Raji (cell line): ENCODE measurements around the gene PLA2G2E.

Experiments
- POLR2A ChIP-seq: IDR thresholded peaks from 2 replicates; pipeline ENCODE4 v1.6.1; 2011; ENCODE audit warnings: low read depth, low read length, control low read depth; ENCODE audit not compliant: insufficient read depth

Gene PLA2G2E

DNA sequence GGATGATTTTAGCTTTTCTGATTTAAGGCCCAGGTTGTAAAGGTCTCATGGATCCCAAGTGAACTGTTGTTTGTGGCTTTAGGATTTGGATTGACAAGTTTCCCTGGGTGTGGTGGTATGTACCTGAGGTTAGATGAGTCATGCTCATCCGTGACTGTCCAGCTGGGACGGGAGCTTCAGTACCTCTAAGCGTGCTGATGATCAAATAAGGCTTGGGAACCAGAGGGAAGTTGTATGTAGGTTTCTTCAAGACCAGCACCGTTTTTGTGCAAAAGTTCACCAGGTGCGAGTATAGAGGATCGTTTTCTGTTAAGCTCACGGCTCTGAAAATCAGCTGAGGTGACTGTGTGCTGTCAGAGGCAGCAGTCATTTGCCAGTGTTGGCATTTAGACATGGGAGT lies 19.8 kb downstream of the PLA2G2E start:
- no peak for TF ChIP-seq POLR2A

DNA sequence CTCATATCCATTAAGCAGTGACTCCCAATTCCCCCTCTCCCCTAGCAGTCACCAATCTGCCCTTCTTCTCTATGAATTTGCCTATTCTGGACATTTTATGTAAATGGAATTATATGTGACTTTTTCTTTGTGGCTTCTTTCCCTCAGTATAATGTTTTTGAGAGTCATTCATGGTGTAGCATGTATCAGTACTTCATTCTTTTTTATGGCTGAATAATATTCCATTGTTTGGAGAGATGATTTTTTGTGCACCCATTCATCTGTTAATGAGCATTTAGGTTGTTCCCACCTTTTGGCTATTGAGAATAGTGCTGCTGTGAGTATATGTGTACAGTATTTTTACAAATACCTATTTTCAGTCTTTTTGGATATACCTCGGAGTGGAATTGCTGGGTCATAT lies 21.8 kb downstream of the PLA2G2E start:
- no peak for TF ChIP-seq POLR2A

DNA sequence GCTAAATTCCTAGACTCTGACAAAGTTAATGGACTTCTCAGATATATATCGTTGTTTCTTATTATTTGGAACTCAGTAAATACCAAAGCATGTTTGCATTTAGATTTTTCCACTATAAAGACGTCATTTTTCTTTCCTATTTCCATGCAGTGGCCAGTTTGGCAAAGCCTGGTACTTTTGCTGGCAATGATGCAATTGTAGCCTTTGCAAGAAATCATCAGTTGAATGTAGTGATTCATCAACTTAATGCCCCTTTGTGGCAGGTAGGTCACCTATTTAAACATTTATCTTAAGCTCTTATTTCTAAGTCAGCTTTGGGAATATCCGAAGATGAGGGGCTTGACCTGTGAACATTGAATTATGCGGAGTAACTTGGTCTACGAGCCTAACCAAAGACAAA lies 29.2 kb downstream of the PLA2G2E start:
- no peak for TF ChIP-seq POLR2A

DNA sequence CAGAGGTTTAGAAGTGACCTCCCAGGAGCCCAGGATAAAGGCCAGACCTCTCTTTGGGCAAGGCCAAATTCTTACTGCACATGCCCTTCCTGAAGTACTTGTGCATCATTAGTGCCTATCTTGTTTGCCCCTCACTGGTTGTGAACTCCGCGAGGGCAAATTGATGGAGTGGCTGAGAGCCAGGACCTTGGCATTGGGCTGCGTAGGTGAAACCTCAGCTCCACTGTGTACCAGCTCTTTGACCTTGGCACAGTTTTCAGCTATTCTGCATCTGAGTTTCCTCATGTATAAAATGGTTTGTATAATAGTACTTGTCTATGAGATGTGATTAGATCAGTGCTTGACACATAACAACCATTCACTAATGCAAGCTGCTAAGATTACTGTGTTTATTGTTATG lies 29.7 kb downstream of the PLA2G2E start:
- TF ChIP-seq POLR2A, result no peak

DNA sequence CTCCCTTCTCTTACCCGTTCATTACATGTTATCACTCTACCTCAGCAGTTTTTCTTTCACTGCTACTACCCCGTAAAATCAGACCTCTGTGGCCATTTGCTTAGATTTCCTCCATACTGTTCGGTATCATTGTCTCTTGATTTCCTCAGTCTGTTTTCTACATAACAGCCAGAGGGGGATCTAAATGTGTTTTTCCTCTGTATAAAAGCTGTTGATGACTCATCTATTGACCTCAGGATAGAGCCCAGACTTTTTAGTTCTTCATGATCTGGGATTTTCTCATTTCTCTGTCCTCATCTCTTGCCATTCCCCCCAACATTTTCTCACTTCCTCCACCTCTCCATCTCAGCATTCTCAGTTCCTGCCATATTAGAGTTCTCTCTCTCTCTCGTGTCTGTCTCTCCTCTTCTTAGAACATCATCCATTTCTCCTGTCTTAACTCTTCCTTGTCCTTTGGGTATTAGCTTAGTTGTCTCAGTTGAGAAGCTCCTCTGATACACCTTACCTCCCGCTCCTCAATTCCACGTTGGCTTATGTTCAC lies 30.7 kb downstream of the PLA2G2E start:
- no peak for TF ChIP-seq POLR2A

DNA sequence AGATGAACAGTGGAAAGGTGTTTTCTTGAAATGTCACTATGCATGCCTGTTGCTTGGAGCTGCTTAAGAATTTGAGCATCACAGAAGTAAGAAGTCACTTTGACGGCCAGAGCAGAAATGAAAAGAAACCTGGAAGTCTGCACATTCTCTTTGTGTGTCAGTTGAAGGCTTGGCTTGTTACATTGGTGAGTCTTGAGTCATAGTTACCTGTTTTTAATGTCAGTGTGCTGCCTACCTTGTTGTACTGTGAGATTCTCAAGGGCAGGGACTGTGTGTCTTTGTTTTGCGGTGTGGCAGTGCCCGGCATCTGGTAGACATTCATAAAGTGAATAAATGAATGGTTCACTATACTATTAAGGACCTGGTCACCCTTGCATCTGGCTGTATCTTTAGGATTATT lies 31.3 kb downstream of the PLA2G2E start:
- TF ChIP-seq POLR2A, result no peak

DNA sequence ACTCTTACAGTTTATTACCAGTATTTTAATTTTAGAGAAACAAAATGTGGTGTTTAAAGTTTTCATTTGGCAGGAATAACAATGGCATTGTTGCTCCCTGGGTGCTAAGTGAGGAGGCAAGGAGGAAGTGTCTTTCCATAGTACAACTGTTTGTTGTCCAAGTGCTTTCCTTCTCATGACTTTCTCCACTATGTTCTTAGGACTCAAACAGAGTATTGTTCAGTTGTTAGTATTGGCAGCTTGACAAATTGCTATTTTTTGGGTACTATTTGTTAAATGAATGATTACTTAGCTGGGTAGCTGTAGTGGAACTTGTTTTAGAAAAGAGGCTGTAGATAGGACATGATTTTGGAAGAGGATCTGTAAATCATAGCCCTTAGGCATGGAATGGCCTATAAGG lies 33.8 kb downstream of the PLA2G2E start:
- no peak for TF ChIP-seq POLR2A

DNA sequence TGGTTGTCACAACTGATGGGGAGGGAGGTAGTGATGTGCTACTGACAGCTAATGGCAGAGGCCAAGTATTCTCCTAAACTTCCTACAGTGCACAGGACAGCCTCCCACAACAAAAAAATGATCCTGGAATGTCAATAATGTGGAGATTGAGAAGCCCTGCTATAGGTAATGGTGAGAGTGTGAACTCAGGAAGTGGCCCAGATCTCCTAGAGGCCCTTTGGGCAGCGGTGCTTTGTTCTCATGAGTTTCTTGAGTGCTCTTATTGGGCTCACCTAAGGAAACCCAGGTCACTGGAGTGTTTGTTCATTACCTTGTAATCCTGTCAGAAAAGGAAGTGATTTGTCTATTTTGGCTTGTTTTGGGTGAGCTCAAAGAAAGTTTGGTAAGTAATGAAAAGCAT lies 35.3 kb downstream of the PLA2G2E start:
- no peak for TF ChIP-seq POLR2A

DNA sequence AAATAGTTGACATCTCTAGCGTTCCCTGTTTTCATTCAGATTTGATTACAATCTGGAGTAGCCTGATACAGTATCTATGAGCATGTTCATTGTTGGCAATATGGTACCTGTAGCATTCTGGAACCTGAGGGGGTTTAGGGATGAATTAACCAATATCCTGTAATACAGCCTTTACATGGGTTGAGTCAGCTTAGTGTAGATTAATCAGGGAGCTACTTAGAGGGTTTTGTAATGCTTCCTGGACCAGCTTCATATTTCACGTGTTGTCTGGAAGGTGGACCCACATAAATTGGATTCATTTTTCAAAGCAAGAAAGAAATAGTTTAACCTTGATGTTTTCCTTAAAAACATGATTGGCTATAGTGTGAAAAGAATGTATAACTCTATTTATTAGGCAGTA lies 37.6 kb downstream of the PLA2G2E start:
- TF ChIP-seq POLR2A, result no peak

DNA sequence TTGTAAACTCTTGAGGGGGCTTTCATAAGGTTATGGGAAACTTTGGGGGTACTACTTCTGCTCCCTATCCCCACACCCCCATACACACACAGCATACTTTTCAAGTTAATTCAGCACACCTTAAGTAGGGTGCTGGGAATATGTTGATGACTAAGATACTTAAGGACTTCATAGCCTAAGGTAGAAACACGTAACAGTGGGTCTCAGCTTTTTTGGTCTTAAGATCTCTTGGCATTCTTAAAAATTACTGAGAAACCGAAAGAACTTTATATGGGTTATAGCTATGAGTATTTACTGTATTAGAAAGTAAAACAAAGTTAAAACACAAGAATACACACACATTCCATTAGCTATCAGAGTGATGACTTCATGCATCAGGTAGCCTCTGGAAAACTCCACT lies 39.1 kb downstream of the PLA2G2E start:
- TF ChIP-seq POLR2A, result no peak

DNA sequence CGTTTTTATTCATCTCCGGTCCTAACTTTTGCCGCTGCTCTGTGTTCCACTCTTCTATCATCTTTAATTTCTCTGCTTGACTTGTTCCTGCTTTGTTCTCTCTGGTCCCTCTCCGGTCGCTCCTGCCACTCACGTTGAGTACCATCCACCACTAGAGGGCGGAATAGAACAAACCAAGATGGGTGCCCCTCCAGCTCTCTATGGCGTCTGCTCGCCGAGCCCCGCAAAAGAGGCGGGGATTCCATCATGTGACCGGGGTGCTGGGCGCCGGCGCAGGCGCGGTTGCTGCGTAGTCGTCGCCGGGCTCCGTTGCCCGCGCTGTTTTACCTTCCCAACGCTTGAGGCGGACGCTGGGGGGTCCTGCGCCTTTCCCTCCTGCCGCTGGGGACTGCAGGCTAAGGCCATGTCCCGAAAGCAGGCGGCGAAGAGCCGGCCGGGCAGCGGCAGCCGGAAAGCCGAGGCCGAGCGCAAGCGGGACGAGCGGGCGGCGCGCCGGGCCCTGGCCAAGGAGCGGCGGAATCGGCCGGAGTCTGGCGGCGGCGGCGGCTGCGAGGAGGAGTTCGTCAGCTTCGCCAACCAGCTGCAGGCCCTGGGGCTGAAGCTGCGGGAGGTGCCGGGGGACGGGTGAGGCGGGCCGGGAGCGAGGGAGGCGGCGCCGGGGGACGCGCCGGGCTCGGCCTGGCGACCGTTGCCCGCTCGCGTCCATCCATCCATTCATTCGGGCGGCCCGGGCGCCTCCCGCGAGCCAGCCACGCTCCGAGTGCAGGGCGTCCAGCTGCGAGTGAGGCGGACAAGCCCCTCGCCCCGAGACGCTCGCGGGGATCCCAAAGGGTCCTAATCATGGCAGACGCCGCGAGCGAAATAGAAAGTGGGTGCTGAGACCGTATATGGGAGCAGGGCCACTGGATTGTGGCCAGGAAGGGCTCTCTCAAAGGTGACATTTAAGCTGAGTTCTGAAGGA lies 41.0 kb downstream of the PLA2G2E start, which contains the start of gene OTUD3:
Gene OTUD3 (plus strand): TSS at position 285 of the 961 bp plus-strand sequence. CDS start 119 bp downstream, at position 404.
- TF ChIP-seq POLR2A, result peak; percentile 96

DNA sequence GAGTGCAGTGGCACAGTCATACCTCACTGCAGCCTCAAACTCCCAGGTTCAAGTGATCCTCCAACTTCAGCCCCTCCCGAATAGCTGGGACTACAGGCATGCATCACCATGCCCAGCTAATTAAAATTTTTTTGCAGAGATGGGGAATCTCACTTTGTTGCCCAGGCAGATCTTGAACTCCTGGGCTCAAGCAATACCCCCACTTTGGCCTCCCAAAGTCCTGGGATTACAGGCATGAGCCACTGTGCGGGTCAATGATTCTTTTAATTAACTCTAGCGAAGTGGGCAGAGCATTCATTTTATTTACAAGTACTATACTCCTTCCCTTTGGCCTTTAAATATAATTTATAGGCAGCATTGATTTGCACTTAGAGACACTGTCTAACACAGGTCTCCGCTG lies 43.8 kb downstream of the PLA2G2E start:
- no peak for TF ChIP-seq POLR2A

DNA sequence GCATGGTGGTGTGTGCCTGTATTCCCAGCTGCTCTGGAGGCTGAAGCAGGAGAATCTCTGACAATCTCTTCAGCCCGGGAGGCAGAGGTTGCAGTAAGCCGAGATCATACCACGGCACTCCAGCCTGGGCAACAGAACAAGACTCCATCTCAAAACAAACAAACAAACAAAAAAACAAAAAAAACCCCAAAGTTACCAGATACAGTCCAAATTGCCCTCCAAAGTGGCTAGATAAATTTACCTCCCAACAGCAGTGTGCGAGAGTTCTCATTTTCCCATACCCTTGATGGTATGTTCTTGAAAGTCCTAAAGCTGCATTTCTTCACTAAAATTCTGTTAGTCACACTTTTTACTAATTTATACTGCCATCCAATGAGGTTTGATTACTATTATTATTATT lies 44.2 kb downstream of the PLA2G2E start:
- TF ChIP-seq POLR2A, result no peak

DNA sequence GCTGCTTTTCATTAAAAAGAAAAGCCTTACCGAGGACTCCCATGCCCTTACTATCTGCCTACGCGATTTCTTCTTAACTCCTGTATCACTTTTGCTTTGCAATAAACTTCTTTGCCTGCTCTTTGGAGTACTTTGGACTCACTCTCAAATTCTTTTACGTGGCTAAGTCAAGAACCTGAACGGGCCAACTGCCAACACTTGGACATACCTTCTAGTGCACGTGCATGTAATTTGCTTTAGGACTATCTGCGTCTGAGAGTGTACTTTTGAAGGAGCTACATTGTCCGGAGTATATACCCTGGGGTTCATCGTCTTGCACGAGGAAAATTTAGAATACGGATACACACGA lies 44.8 kb downstream of the PLA2G2E start:
- TF ChIP-seq POLR2A, result no peak

DNA sequence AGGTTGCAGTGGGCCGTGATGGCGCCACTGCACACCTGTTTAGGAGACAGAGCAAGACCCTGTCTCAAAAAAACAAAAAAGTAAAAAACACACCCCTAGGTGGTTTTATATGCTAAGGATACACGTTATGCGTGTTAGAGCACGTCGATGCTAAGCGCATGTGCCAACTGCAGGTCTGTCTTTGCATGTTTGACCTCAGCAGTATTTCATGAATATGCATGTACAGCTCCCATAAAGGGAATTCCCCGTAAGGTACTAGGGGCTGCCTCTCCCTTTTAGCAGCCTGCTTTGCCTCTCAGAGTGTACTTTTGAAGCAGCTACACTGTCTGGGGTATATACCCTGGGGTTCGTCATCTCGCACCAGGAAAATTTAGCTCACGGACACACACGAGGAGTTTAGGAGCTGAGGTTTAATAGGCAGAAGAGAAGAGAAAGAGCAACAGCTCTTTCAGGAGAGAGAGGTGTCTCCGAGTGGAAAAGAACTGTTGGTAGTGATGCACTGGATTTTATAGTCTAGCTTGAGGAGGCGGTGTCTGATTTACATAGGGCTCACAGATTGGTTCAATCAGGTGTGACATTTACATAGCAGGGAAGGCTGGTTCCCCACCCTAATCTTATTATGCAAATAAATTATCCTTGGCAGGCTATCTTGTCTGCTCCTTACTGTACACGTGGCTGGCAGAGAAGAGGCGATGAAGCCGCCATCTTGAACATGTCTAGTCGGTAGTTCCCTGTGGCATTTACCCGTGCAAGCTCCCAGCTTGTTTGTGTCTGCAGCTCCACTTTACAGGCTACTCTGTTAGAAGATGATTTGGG lies 45.4 kb downstream of the PLA2G2E start:
- TF ChIP-seq POLR2A, result no peak
